SK-N-MC (cell line): ENCODE results near the gene PPFIBP2.

Experiments
- DNase-seq: peaks from one replicate; pipeline ENCODE4 v3.0.0-alpha.2; 2011; ENCODE audit warnings: low read depth, low spot score
- H3K27ac ChIP-seq: fragments of 200-600 bp; sonication (generic); 2 replicates; pipeline ENCODE4 v1.5.1; 2016; ENCODE audit warnings: mixed run types
- H3K36me3 ChIP-seq: fragments of 200-600 bp; sonication (generic); 2 replicates; pipeline ENCODE4 v1.6.1; 2017; ENCODE audit warnings: antibody characterized with exemption, low read length, mixed read lengths; ENCODE audit not compliant: insufficient read depth
- H3K4me3 ChIP-seq: fragments of 200-600 bp; sonication (generic); 2 replicates; pipeline ENCODE4 v1.5.1; 2016
- H3K9ac ChIP-seq: fragments of 200-600 bp; sonication (generic); 2 replicates; pipeline ENCODE4 v1.8.0; 2017; ENCODE audit warnings: mixed run types, mixed read lengths; ENCODE audit not compliant: insufficient read length
- H3K9me3 ChIP-seq: fragments of 200-600 bp; sonication (generic); 2 replicates; pipeline ENCODE4 v1.6.1; 2017; ENCODE audit warnings: low read depth, mild to moderate bottlenecking, antibody characterized with exemption, low read length, moderate library complexity, mixed read lengths
- EZH2 ChIP-seq: fragments of 200-600 bp; sonication (generic); IDR thresholded peaks from one replicate; pipeline ENCODE4 v1.6.1; 2017; ENCODE audit warnings: antibody characterized with exemption
- FOXP2 ChIP-seq: optimal IDR thresholded peaks from 2 replicates; pipeline ENCODE3; 2011; ENCODE audit warnings: mild to moderate bottlenecking, moderate library complexity; ENCODE audit not compliant: insufficient read depth; ENCODE audit errors: extremely low read length, control extremely low read depth
- POLR2AphosphoS5 ChIP-seq: IDR thresholded peaks from 2 replicates; pipeline ENCODE4 v1.6.1; 2012; ENCODE audit warnings: mild to moderate bottlenecking, low read depth, low read length, borderline replicate concordance

PPFIBP2 gene

DNA sequence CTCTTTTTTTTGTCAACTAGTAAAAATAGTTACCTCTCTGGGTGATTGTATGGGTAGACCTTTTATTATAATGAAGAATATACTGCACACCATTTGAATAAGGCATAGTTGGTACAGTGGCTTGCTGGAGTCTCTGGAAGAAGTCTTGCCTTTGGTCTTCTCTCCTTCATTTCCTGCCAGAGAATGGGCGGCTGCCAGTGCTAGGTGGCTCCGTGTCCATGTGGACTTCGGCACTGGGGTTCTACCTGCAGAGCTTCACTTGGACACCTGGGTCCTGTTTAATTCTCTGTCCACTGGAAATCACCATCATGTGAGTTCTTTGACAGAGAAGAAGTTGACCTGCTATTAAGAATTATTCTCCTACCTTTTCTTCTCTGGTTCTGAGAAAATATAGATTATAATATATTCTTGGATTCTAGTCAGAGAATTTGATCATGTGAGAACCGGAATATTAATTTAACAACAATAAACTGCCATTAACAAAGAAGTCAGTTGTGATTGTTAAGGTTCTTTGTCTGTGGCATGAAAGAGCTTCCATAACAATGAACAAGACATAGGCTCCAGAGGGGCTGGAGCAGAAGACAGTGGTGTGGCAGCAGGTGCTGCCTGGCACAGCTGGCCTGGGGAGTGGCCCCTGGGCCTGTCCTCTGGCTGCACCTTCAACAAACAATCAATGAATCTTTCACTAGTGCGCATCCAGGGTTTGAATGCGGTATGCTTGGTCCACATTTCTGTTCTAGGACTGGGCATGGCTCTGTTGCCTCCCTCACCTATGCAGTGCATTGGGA lies 77.5 kb downstream of the PPFIBP2 start:
- H3K4me3 ChIP-seq: no peak overlapping the region
- TF ChIP-seq FOXP2 (no peak), POLR2AphosphoS5 (no peak), EZH2 (no peak)
- no peak for DNase-seq
- H3K9me3 ChIP-seq: no peaks in the 10 kb centered on the region
- no peak overlapping the region for H3K27ac ChIP-seq
- no peaks in the 10 kb centered on the region for H3K36me3 ChIP-seq
- no peak overlapping the region for H3K9ac ChIP-seq

DNA sequence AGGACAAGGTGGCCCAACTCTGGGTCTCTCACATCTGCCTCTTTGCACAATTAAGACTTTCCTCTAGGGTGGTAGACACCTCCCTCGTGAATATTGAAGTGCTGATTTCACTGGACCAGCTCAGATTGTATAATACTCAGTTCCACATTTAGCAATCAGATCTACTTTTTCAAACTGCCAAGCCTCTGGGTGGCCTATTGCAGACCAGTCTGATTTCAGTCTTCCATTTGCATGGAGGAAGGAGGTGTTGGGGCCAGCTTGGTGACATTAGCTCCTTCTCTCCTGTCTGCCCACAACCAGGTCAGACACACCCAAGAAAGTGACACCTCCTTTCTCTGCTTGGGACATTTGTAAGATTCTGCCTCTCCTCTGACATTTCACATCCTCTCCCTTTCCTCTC lies 78.2 kb downstream of the PPFIBP2 start:
- no peaks in the 10 kb centered on the region for H3K36me3 ChIP-seq
- no peaks in the 10 kb centered on the region for H3K9me3 ChIP-seq
- no peak overlapping the region for H3K4me3 ChIP-seq
- TF ChIP-seq POLR2AphosphoS5: no peak
- TF ChIP-seq FOXP2: no peak
- TF ChIP-seq EZH2: no peak
- no peak overlapping the region for H3K9ac ChIP-seq
- DNase-seq: no peak
- H3K27ac ChIP-seq: no peak overlapping the region

DNA sequence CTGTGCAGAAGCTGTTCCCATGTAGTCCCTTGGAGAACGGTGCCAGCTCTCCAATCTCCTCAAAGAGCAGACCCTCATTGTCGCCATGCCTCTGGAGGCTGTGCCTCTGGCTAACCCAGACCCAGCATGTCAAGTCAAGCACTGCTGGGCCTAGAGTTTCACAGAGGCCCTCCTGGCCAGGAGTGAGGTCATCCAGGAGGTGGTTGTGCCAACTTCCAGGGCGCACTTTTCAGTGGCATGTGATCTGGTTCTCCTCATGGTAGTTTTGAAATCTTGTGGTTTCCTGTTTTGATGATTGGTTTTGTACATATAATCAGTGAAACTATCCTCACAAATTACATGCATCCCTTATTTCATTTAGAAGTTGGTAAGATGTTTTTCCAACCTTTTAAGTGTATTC lies 78.9 kb downstream of the PPFIBP2 start:
- Histone ChIP-seq H3K36me3 (no peaks in the 10 kb centered on the region), H3K9ac (no peak overlapping the region), H3K4me3 (no peak overlapping the region), H3K27ac (no peak overlapping the region), H3K9me3 (no peaks in the 10 kb centered on the region)
- TF ChIP-seq POLR2AphosphoS5 (no peak), EZH2 (no peak), FOXP2 (no peak)
- no peak for DNase-seq

DNA sequence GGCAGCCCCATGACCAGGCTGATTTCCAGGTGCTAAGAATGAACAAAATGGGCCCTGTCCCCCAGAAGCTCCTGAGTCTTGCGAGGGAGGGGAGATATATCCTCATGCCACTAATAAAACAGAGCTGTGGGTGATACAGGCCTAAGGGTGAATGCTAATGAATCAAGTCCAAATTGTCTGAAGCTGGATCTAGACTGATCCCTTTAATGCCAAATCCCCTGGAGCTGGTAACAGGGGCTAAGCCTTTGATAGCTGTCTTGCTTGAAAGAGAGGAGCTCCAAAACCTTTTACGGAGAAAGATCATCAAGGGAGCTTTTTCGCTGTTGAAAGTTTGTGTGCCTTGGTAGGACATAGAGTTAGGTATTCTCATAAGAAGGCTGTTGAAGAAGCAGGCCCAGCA lies 79.7 kb downstream of the PPFIBP2 start:
- TF ChIP-seq POLR2AphosphoS5 (no peak), EZH2 (no peak), FOXP2 (no peak)
- no peak for DNase-seq
- H3K9me3 ChIP-seq: no peaks in the 10 kb centered on the region
- H3K4me3 ChIP-seq: no peak overlapping the region; the same call in 1 of the 2 replicates
- H3K9ac ChIP-seq: no peak overlapping the region
- H3K27ac ChIP-seq: 0 out of 2 replicates have a peak overlapping the region, but pooled peaks have one; percentile 2
- H3K36me3 ChIP-seq: no peaks in the 10 kb centered on the region

- no peak overlapping the region for H3K9ac ChIP-seq
- DNase-seq: no peak
- TF ChIP-seq EZH2 (no peak), FOXP2 (no peak), POLR2AphosphoS5 (no peak)
- H3K27ac ChIP-seq: peak overlapping the region; percentile 62
- peak overlapping the region; percentile 50 for H3K4me3 ChIP-seq
- no peaks in the 10 kb centered on the region for H3K36me3 ChIP-seq
- H3K9me3 ChIP-seq: no peaks in the 10 kb centered on the region
These were observed 81.4 kb downstream of the PPFIBP2 start for GRCh38 chr11:7595016-7595866.

DNA sequence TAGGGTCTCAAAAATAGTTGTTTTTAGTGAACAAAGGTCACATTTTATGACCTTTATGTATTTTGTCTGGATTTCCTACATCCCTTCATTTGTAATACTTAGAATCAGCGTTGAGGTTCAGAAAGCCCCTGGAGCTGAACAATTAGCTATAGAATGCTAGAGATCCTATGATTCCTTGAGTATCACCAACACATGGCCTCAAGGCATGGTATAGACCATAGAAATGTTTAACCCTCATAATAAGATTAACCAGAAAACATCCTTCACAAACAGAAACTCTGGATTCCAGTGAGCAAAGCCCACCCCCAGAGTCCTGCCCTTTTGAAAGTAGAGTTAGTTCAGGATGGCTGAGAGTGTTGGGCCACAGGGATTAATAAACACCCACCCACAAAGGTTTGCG lies 82.2 kb downstream of the PPFIBP2 start:
- H3K9me3 ChIP-seq: no peaks in the 10 kb centered on the region
- no peak for TF ChIP-seq FOXP2
- no peak for TF ChIP-seq POLR2AphosphoS5
- TF ChIP-seq EZH2: no peak
- H3K9ac ChIP-seq: no peak overlapping the region
- H3K27ac ChIP-seq: peak overlapping the region; percentile 62
- peak overlapping the region; percentile 50 for H3K4me3 ChIP-seq
- DNase-seq: no peak
- H3K36me3 ChIP-seq: no peaks in the 10 kb centered on the region

- H3K36me3 ChIP-seq: no peaks in the 10 kb centered on the region
- H3K9ac ChIP-seq: no peak overlapping the region
- no peak for TF ChIP-seq FOXP2
- TF ChIP-seq EZH2: no peak
- TF ChIP-seq POLR2AphosphoS5: no peak
- H3K9me3 ChIP-seq: no peaks in the 10 kb centered on the region
- no peak overlapping the region for H3K27ac ChIP-seq
- no peak overlapping the region for H3K4me3 ChIP-seq
- no peak for DNase-seq
These were observed 83.2 kb downstream of the PPFIBP2 start for GRCh38 chr11:7596975-7597391.

GRCh38 chr11:7597620-7598019 lies 83.8 kb downstream of the PPFIBP2 start:
- no peak overlapping the region for H3K4me3 ChIP-seq
- no peak for TF ChIP-seq POLR2AphosphoS5
- TF ChIP-seq FOXP2: no peak
- TF ChIP-seq EZH2: no peak
- no peak overlapping the region for H3K9ac ChIP-seq
- no peaks in the 10 kb centered on the region for H3K9me3 ChIP-seq
- H3K27ac ChIP-seq: no peak overlapping the region
- no peaks in the 10 kb centered on the region for H3K36me3 ChIP-seq
- no peak for DNase-seq
